ENCODE measurements around the gene RC3H1.

DNA sequence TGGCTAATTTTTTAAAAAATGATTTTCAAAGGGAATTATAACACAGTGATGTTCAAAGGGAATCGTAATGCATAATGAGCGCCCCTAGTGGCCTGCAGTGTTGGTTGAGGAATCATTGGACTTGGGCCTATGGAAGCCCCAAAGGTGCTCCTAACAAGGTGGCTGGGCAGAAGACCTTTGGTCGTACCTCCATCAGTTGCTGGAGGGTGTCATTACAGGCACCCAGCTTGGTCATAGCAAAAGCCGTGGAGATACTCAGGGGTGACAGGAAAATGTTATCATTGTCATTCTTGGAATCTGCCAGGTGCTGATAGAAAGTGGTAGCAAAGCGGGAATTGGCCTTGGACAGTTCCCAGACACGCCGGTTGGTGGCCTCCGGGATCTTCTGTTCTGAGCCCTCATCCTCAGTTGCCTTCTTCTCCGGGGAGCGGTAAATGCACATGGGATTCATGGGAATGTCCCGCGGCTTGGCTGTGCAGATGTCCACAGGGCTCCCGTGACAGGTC, 107.7 kb downstream of the RC3H1 start:
- TF ChIP-seq POLR2AphosphoS5 (IDR thresholded peaks at IDR 0.05; ENCODE audit: borderline replicate concordance, low read depth, low read length) (no peak), EZH2 (IDR thresholded peaks at IDR 0.05) (no peak), FOXP2 (optimal IDR thresholded peaks at IDR 0.05; ENCODE audit: control extremely low read depth, extremely low read length, insufficient read depth) (no peak)
